Measurements from ENCODE around the gene HSF2BP.
"Not testable (repeated sequence)": the region's sequence is repeated elsewhere in the genome, so short reads cannot be mapped to it uniquely, and the experiment has no call there.

Gene HSF2BP

GRCh38 chr21:43596616-43597015 is 62.7 kb downstream of the HSF2BP start:
- no peak for DNase-seq

GRCh38 chr21:43595769-43596168 is 63.5 kb downstream of the HSF2BP start:
- not testable (repeated sequence) for DNase-seq

- no peak for DNase-seq
Observed at GRCh38 chr21:43593078-43593477, 66.2 kb downstream of the HSF2BP start.

- DNase-seq = no peak
Observed at GRCh38 chr21:43591571-43591970, 67.7 kb downstream of the HSF2BP start.

DNA sequence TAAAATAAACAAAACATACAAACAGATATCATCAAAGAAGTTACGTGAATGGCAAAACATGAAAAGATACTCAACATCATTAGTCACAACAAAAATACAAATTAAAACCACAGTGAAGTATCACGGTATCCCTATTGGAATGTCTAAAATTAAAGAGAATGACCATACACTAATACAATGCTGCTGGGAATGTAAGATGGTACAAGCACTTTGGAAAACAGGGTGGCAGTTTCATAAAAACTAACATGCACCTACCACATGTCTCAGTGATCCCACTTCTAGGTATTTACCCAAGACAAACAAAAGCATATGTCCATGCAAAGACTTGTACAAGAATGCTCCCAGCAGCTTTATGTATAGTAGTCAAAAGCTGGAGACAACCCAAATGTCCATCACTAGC is 69.1 kb downstream of the HSF2BP start:
- no peak for DNase-seq

GRCh38 chr21:43588957-43589356 is 70.3 kb downstream of the HSF2BP start:
- no peak for DNase-seq

- DNase-seq = no peak
Observed at GRCh38 chr21:43585924-43586413, 73.3 kb downstream of the HSF2BP start.

DNA sequence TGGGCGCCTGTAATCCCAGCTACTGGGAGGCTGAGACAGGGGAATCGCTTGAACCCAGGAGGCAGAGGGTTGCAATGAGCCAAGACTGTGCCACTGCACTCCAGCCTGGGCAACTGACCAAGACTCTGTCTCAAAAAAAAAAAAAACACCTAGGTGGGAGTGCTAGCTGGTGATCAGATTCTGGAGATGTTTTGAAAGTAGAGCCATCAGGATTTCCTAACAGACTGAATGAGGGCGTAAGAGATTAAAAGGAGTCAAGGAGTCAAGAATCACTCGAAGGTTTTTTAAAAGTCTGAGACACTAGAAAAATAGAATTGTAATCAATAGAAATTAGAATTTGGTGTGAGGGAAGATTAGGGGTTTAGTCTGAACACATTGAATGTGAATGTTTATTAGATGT is 73.8 kb downstream of the HSF2BP start:
- no peak for DNase-seq

GRCh38 chr21:43581453-43581852 is 77.8 kb downstream of the HSF2BP start:
- no peak for DNase-seq

DNA sequence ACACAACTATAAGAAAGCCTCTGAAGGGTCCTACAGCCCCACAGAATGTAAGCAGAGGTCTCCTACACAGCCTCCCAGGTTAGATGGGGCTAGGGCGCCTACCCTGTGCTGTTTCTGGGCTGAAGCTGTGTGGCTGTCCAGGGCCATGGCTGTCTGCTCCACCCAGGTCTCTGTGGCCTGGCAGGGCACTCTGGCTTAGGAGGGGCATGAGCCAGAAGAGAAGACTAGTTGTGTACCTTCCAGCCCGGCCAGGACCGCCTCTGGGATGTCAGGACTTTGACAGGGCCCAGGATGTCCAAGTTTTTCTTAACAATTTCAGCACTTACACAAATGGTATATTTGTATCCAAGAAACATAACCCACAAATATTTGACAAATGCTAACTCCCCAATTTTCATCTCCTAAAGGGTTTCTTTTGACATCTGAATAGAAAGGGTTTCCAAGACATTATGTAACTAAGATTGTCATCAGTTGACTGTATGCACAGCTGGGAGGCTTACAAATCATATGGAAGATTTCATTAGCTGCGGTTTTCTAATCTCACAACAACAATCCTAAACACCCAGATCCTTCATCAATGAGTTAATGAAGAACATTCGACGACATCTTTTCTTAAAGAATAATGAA is 80.5 kb downstream of the HSF2BP start:
- DNase-seq = no peak

DNA sequence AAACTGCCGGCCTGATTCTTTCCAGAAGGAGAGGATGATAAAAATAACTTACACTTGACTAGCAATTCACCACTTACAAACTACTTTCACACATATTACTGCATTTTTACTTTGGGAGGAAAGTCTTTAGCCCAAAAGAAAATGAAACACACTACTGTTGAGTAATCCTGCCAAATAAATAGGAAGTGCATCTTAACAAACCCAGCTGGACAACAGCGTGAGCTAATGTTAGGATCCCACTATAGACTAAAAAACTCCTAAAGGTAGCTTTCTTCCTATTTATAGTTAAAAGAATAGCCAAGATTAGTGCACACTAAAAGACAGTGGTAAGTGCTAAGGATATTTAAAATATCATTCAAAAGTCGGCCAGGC is 83.8 kb downstream of the HSF2BP start:
- DNase-seq = no peak

DNA sequence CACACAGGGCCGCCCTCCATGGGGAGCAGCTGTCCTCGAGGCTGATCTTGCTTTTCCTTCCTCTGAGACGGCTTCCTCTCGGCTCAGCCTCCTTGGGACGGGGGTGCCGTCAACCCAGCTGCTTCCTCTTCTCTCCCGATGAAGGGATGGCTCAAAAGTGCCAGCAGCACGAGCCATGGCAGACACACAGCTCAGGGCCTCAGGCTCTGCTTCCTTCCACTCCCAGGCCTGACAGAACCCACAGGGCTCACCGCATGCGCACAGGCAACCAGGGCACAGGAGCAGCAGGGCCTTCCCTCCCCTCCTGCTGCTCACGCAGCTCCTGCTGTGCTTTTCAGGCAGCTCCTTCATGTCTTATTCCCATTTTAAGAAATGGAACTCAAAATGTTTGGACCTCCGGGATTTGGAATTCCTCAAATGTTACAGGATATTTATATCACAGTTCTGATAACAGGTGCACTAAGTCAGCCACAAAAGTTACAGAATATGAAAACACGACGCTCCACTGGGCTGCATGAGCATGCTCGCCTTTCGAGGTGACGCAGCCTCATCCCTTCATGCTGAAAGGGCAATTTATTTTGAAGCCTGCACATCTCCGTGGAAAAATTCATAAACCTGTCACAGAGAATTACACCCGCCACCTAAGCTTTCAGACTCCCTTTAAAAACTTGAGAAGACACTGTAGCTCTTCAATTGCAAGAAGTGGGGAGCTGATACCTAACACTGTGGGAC is 84.4 kb downstream of the HSF2BP start:
- DNase-seq = no peak

DNA sequence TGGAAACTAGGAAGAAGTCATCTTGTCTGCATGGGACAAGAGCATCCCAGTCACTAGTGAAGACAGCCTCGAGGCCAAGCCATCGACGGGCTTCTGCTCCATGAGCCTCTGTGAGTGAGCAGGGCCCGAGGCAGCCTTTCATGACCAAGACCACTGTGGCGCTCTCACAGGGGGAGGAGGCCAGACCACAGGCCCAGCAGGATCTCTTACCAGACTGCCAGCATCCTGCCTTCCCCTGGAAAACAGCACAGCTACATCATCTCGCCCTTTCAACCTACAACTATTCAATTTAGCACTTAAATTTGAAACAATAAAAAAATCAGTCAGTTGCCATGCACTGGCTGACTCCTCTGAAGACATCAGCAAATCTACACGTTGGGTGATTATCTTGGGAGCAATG is 85.4 kb downstream of the HSF2BP start:
- no peak for DNase-seq

DNA sequence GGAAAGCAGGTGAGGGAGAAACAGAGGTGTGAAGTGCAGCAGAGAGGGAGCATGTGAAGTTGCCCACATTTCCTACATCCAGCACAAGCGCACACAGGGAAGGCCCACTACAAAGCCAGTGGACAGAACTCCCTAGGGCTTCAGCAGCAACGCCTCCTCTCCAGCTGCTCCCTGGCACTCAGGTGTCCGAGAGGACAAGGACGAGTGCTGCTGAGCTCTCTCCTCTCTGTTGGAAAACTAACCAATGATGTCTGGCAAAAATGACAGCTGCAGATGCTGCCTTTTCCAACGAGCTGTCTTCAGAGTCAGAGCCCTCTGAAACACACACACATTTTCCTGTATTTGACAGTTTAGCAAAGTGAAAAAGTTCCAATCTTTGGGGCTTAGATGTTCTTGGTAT is 86.8 kb downstream of the HSF2BP start:
- peak; percentile 8 for DNase-seq

DNA sequence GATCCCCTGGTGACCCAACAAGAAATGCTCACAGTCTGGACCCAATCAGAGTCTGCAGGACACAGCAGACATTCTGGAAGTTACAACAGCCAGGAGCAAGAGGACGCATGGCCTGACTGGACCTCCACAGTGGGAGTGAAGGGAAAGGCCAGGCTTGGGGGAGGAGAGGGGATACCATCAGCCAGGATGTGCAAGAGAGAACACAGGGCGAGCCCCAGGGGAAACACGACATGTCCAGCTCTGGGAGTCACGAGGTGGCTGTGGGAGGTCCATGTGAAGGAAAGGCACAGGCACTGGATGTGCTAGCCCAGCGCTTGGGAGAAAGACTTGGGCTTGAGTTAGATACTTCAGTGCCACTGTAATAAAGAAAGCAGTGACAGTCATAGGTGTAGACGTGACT is 87.3 kb downstream of the HSF2BP start:
- no peak for DNase-seq

DNA sequence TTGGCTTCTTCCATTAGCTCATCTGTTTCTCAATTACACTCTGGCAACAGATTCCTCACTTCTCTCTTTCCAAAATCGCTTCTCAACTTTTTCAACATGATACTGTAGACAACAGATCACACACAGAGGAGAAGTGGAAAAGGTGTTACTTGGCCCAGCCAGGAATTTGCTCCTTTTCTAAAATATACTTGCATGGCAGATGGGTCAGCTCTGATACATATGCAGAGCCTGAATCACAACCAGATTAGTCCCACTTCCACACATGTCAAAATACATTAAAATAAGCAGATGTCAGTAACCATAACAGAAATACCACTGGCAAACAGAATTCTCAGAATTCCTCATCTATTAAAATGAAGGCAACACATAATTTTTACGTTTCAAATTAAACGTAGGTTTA is 89.1 kb downstream of the HSF2BP start:
- DNase-seq = not testable (repeated sequence)

GRCh38 chr21:43562451-43562850 is 96.8 kb downstream of the HSF2BP start:
- DNase-seq = not testable (repeated sequence)

DNA sequence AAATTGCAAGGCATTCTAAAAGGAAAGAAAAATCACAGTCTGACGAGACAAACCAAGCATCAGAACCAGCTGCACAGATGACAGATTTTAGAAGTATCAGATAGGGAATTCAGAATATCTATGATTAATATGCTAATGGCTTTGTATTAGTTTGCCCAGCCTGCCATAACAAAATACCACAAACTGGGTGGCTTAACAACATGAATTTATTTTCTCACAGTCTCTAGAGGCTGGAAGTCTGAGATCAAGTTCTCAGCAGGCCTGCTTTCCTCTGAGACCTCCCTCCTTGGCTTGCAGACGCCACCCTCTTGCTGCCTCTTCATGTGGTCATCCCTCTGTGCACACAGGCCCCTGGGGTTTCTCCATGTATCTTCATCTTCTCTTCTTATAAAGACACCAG is 118.7 kb downstream of the HSF2BP start:
- DNase-seq = not testable (repeated sequence)

DNA sequence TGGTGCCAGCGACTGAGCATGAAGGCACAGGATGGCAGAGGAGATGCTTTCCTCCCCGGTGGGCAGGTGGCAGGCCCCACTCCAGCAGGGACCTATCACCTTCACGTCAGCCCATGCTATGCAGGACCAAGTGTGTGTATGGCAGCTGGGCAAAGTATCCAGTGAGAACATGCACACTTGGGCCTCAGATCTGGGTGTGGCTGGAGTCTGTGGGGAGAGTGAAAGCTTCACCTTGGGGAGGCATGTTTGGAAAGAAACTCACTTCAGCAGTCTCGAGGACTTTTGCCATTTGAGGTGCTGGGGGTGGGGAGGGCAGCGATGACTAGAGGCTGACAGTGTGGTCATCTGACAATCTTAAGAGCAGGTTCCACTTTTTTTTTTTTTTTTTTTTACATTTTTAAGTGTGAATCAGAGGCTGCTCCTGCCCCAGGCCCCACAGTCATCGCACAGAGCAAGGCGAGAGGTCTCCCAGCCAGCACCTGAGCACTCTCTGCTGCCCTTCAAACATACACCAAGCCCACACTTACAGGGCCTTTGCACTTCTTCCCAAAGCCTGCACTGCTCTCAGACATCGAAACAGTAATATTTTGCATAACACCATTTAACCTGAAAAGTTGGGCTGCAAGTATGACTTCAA is 136.7 kb downstream of the HSF2BP start:
- not testable (repeated sequence) for DNase-seq

DNA sequence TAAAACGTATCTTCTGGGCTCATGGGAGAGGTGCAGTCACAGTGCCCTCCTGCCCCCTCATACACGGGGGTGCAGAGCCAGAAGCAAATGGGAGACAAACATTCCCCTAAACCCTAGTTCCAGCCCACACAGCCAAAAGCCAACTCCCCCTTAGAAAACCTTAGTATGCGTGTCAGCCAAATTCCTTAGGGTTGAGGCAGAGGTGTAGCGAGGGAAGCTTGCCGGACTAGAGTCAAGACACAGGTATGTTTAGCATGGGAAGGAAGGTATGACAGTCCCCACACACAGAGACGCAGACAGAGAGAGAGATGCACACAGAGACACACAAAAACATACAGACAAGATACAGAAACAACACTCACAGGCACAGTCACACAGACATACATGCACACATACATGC is 141.6 kb downstream of the HSF2BP start:
- DNase-seq = not testable (repeated sequence)

DNA sequence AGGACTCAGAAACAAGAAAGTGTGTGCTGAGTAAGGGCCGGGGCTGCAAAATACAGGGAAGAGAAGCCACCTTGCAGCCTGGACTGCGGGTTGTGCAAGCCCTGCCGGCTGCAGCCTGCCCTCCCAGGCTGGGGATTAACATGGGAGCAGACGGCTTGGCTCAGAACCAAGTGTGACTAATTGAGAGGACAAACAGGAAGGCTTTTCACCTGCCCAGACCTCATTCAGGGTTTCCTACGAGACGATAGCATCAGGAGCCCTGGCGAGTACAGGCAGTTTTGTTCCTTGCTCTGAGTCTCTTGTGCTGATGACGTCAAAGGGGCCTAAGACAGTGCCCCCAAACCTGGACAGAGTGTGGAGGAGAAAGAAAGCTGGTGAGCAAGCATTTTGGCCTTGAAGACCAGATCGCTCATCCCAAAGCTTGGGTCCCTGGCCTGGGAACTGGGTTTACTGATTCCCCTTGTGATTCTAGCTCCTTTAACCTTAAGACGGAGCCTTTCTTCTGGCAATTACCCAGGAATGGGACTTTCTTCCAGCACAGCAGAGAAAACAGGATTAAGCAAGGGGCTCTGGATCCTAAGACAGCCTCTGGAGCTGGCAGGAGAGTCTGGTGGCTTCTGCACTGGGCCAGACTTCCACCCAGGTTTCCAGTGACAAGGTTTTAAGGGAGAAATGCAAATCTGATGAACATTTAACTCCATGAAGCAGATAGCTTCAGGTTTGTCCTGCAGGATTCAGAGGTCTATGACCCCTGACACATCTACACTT is 142.2 kb downstream of the HSF2BP start:
- not testable (repeated sequence) for DNase-seq

- not testable (repeated sequence) for DNase-seq
Observed at GRCh38 chr21:43516295-43516847, 142.9 kb downstream of the HSF2BP start.

DNA sequence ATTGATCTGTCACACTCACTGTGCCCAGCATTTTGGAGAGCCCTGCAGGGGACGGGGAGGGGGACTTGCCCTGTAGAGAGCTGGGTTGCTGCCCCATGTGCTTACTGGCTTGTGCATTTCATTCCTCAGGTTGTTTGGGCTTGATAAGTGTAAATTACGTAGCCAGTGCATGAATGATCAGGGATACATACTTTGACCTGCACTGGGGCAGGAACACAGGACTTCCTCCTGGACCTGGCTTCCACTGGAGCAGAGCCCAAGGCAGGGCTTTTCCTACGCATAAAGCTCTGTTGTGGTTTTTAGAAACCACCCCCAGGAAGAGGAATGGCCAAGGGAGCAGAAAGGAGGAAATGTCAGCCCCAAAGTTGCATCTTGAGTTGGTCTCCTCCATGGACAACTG is 144.5 kb downstream of the HSF2BP start:
- DNase-seq = not testable (repeated sequence)
